Uterus (tissue), 2 donors: ENCODE data around the gene MBD5.

Source experiments
- POLR2A ChIP-seq, 2 donors: fragments of 450-650 bp; IDR thresholded peaks; one replicate each; pipeline ENCODE4 v1.6.1; 2016; ENCODE audit warnings: antibody characterized with exemption in 2 of 2, mild to moderate bottlenecking in 1 of 2, moderate library complexity in 1 of 2
- TF ChIP-seq, protein P1 (sequence below), 4 experiments: fragments of 200-600 bp in 2 of 4; fragments of 450-650 bp in 2 of 4; sonication (generic) in 2 of 4; IDR thresholded peaks; one replicate each; pipeline ENCODE4 v1.5.1; 2016 to 2019; ENCODE audit warnings: antibody characterized with exemption in 4 of 4, mild to moderate bottlenecking in 2 of 4, moderate library complexity in 1 of 4

DNA sequence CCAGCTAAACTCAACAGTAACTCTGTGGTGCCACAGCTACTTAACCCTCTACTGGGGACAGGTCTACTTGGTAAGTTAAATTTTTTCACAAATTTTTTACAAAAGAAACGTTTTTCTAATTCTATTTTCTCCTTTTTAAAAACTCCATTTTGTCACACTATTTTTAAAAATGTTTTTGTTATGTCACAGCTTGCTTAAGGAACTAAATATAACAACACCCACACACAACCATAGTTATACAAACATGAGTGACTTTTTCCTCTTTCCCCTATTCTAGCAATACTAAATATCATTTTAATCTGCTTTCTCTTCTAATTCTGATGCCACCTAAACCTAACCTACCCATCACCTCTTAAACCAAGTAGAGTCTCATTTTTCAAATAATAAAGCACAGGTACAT is 463.2 kb downstream of the MBD5 start:
- TF ChIP-seq, protein P1, sequence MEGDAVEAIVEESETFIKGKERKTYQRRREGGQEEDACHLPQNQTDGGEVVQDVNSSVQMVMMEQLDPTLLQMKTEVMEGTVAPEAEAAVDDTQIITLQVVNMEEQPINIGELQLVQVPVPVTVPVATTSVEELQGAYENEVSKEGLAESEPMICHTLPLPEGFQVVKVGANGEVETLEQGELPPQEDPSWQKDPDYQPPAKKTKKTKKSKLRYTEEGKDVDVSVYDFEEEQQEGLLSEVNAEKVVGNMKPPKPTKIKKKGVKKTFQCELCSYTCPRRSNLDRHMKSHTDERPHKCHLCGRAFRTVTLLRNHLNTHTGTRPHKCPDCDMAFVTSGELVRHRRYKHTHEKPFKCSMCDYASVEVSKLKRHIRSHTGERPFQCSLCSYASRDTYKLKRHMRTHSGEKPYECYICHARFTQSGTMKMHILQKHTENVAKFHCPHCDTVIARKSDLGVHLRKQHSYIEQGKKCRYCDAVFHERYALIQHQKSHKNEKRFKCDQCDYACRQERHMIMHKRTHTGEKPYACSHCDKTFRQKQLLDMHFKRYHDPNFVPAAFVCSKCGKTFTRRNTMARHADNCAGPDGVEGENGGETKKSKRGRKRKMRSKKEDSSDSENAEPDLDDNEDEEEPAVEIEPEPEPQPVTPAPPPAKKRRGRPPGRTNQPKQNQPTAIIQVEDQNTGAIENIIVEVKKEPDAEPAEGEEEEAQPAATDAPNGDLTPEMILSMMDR (IDR thresholded peaks at IDR 0.05): no peak
- no peak for TF ChIP-seq POLR2A (IDR thresholded peaks at IDR 0.05)
